GM23338 (cell line): ENCODE data around the gene CLIP2.
"Not testable (repeated sequence)": the region's sequence is repeated elsewhere in the genome, so short reads cannot be mapped to it uniquely, and the experiment has no call there.

Source experiments
- CREB1 ChIP-seq: fragments of 250-450 bp; sonication (Bioruptor Pico); IDR thresholded peaks from 2 replicates; pipeline ENCODE4 v1.5.0; 2020; ENCODE audit warnings: low read depth, mild to moderate bottlenecking, moderate library complexity
- EZH2 ChIP-seq: fragments of 200-600 bp; sonication (generic); IDR thresholded peaks from one replicate; pipeline ENCODE4 v1.8.0; 2017; ENCODE audit warnings: antibody characterized with exemption, mild to moderate bottlenecking, low read depth; ENCODE audit not compliant: unreplicated experiment
- EZH2phosphoT487 ChIP-seq: fragments of 200-600 bp; sonication (generic); IDR thresholded peaks from one replicate; pipeline ENCODE4 v1.8.1; 2018; ENCODE audit warnings: antibody characterized with exemption; ENCODE audit not compliant: unreplicated experiment
- JUNB ChIP-seq: IDR thresholded peaks from one replicate; pipeline ENCODE4 v1.6.1; 2016; ENCODE audit warnings: antibody characterized with exemption; ENCODE audit not compliant: unreplicated experiment
- NANOG ChIP-seq: IDR thresholded peaks from 2 replicates; pipeline ENCODE4 v1.6.1; 2016; ENCODE audit warnings: antibody characterized with exemption, borderline replicate concordance
- POLR2AphosphoS5 ChIP-seq: IDR thresholded peaks from 2 replicates; pipeline ENCODE4 v1.6.1; 2016; ENCODE audit warnings: antibody characterized with exemption, low read depth
- STAT1 ChIP-seq: IDR thresholded peaks from one replicate; pipeline ENCODE4 v1.6.1; 2016; ENCODE audit warnings: antibody characterized with exemption; ENCODE audit not compliant: unreplicated experiment
- ZNF331 ChIP-seq: fragments of 250-450 bp; sonication (Bioruptor Pico); IDR thresholded peaks from 2 replicates; pipeline ENCODE4 v1.5.0; 2020; ENCODE audit warnings: low read depth, mild to moderate bottlenecking, moderate library complexity
- TF ChIP-seq, protein P1 (sequence below), 2 experiments: fragments of 200-600 bp in 1 of 2; sonication (generic) in 1 of 2; conservative IDR thresholded peaks; 2 replicates each; pipeline versions ENCODE4 v1.5.1 to v1.6.1; 2016 to 2017; ENCODE audit warnings: antibody characterized with exemption in 2 of 2, low read depth in 2 of 2, mild to moderate bottlenecking in 2 of 2, moderate library complexity in 1 of 2
- TF ChIP-seq, protein P2 (sequence below): IDR thresholded peaks from one replicate; pipeline ENCODE4 v1.6.1; 2018; ENCODE audit warnings: antibody characterized with exemption; ENCODE audit not compliant: unreplicated experiment
- TF ChIP-seq, protein P3 (sequence below): IDR thresholded peaks from 2 replicates; pipeline ENCODE4 v1.6.1; 2016; ENCODE audit warnings: antibody characterized with exemption
- TF ChIP-seq, protein P4 (sequence below): fragments of 250-450 bp; sonication (Bioruptor Pico); IDR thresholded peaks from 2 replicates; pipeline ENCODE4 v1.5.0; 2020; ENCODE audit warnings: mild to moderate bottlenecking, moderate library complexity

DNA sequence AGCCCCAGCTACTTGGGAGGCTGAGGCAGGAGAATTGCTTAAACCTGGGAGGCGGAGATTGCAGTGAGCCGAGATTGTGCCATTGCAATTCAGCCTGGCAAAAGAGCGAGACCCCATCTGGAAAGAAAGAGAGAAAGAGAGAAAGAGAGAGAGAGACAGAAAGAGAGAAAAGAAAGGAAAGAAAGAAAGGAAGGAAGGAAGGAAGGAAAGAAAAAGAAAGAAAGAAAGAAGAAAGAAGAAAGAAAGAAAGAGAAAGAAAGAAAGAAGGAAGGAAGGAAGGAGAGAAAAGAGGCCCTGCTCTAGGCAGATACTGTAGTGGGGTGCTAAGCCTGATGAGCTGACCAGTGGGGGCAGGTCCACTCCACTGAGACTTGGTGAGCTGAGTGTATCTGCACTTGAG lies 150.9 kb downstream of the CLIP2 start:
- not testable (repeated sequence) for TF ChIP-seq EZH2phosphoT487; POLR2AphosphoS5; STAT1; EZH2; ZNF331 (CRISPR knock-in tag); JUNB; CREB1 (CRISPR knock-in tag); NANOG
- TF ChIP-seq, protein P1, sequence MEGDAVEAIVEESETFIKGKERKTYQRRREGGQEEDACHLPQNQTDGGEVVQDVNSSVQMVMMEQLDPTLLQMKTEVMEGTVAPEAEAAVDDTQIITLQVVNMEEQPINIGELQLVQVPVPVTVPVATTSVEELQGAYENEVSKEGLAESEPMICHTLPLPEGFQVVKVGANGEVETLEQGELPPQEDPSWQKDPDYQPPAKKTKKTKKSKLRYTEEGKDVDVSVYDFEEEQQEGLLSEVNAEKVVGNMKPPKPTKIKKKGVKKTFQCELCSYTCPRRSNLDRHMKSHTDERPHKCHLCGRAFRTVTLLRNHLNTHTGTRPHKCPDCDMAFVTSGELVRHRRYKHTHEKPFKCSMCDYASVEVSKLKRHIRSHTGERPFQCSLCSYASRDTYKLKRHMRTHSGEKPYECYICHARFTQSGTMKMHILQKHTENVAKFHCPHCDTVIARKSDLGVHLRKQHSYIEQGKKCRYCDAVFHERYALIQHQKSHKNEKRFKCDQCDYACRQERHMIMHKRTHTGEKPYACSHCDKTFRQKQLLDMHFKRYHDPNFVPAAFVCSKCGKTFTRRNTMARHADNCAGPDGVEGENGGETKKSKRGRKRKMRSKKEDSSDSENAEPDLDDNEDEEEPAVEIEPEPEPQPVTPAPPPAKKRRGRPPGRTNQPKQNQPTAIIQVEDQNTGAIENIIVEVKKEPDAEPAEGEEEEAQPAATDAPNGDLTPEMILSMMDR (conservative IDR thresholded peaks at IDR 0.05; ENCODE audit: low read depth in 2 of 2): not testable (repeated sequence)
- TF ChIP-seq, protein P2, sequence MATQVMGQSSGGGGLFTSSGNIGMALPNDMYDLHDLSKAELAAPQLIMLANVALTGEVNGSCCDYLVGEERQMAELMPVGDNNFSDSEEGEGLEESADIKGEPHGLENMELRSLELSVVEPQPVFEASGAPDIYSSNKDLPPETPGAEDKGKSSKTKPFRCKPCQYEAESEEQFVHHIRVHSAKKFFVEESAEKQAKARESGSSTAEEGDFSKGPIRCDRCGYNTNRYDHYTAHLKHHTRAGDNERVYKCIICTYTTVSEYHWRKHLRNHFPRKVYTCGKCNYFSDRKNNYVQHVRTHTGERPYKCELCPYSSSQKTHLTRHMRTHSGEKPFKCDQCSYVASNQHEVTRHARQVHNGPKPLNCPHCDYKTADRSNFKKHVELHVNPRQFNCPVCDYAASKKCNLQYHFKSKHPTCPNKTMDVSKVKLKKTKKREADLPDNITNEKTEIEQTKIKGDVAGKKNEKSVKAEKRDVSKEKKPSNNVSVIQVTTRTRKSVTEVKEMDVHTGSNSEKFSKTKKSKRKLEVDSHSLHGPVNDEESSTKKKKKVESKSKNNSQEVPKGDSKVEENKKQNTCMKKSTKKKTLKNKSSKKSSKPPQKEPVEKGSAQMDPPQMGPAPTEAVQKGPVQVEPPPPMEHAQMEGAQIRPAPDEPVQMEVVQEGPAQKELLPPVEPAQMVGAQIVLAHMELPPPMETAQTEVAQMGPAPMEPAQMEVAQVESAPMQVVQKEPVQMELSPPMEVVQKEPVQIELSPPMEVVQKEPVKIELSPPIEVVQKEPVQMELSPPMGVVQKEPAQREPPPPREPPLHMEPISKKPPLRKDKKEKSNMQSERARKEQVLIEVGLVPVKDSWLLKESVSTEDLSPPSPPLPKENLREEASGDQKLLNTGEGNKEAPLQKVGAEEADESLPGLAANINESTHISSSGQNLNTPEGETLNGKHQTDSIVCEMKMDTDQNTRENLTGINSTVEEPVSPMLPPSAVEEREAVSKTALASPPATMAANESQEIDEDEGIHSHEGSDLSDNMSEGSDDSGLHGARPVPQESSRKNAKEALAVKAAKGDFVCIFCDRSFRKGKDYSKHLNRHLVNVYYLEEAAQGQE: not testable (repeated sequence)
- TF ChIP-seq, protein P3, sequence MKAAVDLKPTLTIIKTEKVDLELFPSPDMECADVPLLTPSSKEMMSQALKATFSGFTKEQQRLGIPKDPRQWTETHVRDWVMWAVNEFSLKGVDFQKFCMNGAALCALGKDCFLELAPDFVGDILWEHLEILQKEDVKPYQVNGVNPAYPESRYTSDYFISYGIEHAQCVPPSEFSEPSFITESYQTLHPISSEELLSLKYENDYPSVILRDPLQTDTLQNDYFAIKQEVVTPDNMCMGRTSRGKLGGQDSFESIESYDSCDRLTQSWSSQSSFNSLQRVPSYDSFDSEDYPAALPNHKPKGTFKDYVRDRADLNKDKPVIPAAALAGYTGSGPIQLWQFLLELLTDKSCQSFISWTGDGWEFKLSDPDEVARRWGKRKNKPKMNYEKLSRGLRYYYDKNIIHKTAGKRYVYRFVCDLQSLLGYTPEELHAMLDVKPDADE: not testable (repeated sequence)
- TF ChIP-seq, protein P4, sequence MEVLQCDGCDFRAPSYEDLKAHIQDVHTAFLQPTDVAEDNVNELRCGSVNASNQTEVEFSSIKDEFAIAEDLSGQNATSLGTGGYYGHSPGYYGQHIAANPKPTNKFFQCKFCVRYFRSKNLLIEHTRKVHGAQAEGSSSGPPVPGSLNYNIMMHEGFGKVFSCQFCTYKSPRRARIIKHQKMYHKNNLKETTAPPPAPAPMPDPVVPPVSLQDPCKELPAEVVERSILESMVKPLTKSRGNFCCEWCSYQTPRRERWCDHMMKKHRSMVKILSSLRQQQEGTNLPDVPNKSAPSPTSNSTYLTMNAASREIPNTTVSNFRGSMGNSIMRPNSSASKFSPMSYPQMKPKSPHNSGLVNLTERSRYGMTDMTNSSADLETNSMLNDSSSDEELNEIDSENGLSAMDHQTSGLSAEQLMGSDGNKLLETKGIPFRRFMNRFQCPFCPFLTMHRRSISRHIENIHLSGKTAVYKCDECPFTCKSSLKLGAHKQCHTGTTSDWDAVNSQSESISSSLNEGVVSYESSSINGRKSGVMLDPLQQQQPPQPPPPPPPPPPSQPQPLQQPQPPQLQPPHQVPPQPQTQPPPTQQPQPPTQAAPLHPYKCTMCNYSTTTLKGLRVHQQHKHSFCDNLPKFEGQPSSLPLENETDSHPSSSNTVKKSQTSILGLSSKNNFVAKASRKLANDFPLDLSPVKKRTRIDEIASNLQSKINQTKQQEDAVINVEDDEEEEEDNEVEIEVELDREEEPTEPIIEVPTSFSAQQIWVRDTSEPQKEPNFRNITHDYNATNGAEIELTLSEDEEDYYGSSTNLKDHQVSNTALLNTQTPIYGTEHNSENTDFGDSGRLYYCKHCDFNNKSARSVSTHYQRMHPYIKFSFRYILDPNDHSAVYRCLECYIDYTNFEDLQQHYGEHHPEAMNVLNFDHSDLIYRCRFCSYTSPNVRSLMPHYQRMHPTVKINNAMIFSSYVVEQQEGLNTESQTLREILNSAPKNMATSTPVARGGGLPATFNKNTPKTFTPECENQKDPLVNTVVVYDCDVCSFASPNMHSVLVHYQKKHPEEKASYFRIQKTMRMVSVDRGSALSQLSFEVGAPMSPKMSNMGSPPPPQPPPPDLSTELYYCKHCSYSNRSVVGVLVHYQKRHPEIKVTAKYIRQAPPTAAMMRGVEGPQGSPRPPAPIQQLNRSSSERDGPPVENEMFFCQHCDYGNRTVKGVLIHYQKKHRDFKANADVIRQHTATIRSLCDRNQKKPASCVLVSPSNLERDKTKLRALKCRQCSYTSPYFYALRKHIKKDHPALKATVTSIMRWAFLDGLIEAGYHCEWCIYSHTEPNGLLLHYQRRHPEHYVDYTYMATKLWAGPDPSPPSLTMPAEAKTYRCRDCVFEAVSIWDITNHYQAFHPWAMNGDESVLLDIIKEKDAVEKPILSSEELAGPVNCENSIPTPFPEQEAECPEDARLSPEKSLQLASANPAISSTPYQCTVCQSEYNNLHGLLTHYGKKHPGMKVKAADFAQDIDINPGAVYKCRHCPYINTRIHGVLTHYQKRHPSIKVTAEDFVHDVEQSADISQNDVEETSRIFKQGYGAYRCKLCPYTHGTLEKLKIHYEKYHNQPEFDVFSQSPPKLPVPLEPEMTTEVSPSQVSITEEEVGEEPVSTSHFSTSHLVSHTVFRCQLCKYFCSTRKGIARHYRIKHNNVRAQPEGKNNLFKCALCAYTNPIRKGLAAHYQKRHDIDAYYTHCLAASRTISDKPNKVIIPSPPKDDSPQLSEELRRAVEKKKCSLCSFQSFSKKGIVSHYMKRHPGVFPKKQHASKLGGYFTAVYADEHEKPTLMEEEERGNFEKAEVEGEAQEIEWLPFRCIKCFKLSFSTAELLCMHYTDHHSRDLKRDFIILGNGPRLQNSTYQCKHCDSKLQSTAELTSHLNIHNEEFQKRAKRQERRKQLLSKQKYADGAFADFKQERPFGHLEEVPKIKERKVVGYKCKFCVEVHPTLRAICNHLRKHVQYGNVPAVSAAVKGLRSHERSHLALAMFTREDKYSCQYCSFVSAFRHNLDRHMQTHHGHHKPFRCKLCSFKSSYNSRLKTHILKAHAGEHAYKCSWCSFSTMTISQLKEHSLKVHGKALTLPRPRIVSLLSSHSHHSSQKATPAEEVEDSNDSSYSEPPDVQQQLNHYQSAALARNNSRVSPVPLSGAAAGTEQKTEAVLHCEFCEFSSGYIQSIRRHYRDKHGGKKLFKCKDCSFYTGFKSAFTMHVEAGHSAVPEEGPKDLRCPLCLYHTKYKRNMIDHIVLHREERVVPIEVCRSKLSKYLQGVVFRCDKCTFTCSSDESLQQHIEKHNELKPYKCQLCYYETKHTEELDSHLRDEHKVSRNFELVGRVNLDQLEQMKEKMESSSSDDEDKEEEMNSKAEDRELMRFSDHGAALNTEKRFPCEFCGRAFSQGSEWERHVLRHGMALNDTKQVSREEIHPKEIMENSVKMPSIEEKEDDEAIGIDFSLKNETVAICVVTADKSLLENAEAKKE (CRISPR knock-in tag): not testable (repeated sequence)
